GM12874 (cell line): ENCODE results near the gene ZNF524.

Source experiments
- CTCF ChIP-seq: IDR thresholded peaks from 2 replicates; pipeline ENCODE4 v1.5.1; 2011; ENCODE audit warnings: low read depth, mild to moderate bottlenecking, control low read depth, low read length, moderate library complexity; ENCODE audit not compliant: insufficient read depth

Gene ZNF524

GRCh38 chr19:55559684-55560083 lies 40.4 kb upstream of the ZNF524 start:
- no peak for TF ChIP-seq CTCF

- no peak for TF ChIP-seq CTCF
Measured at GRCh38 chr19:55563261-55563690, 36.8 kb upstream of the ZNF524 start.

- TF ChIP-seq CTCF, result no peak
Measured at GRCh38 chr19:55566823-55567222, 33.3 kb upstream of the ZNF524 start.

- no peak for TF ChIP-seq CTCF
Measured at GRCh38 chr19:55567708-55568328, 32.3 kb upstream of the ZNF524 start.

GRCh38 chr19:55576746-55577145 lies 23.3 kb upstream of the ZNF524 start:
- TF ChIP-seq CTCF, result no peak

GRCh38 chr19:55578031-55578760 lies 21.9 kb upstream of the ZNF524 start:
- TF ChIP-seq CTCF, result no peak

- no peak for TF ChIP-seq CTCF
Measured at GRCh38 chr19:55578761-55579747, 21.0 kb upstream of the ZNF524 start.
